ENCODE measurements around the gene AOC3.

The AOC3 gene, protein sequence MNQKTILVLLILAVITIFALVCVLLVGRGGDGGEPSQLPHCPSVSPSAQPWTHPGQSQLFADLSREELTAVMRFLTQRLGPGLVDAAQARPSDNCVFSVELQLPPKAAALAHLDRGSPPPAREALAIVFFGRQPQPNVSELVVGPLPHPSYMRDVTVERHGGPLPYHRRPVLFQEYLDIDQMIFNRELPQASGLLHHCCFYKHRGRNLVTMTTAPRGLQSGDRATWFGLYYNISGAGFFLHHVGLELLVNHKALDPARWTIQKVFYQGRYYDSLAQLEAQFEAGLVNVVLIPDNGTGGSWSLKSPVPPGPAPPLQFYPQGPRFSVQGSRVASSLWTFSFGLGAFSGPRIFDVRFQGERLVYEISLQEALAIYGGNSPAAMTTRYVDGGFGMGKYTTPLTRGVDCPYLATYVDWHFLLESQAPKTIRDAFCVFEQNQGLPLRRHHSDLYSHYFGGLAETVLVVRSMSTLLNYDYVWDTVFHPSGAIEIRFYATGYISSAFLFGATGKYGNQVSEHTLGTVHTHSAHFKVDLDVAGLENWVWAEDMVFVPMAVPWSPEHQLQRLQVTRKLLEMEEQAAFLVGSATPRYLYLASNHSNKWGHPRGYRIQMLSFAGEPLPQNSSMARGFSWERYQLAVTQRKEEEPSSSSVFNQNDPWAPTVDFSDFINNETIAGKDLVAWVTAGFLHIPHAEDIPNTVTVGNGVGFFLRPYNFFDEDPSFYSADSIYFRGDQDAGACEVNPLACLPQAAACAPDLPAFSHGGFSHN

DNA sequence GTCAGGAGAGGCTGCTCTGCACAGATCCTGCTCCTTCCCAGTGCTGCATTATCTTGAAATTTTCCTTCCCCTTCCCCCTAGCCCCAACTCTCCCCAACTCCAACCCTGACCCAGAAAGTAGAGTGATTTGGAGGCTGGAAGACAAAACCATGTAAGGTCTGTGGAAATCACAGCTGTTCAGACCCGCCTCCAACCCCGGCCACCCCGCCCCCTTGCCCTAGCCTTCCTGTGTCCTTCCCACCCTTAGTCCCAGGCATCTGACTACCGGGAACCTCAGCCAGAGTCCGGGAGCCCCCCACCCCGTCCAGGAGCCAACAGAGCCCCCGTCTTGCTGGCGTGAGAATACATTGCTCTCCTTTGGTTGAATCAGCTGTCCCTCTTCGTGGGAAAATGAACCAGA, at the start of gene AOC3:
Gene AOC3, plus strand, starts transcription at position 246 of the 400 bp plus-strand sequence. Its CDS starts 145 bp downstream, at position 391.
- DNase-seq = no peak

DNA sequence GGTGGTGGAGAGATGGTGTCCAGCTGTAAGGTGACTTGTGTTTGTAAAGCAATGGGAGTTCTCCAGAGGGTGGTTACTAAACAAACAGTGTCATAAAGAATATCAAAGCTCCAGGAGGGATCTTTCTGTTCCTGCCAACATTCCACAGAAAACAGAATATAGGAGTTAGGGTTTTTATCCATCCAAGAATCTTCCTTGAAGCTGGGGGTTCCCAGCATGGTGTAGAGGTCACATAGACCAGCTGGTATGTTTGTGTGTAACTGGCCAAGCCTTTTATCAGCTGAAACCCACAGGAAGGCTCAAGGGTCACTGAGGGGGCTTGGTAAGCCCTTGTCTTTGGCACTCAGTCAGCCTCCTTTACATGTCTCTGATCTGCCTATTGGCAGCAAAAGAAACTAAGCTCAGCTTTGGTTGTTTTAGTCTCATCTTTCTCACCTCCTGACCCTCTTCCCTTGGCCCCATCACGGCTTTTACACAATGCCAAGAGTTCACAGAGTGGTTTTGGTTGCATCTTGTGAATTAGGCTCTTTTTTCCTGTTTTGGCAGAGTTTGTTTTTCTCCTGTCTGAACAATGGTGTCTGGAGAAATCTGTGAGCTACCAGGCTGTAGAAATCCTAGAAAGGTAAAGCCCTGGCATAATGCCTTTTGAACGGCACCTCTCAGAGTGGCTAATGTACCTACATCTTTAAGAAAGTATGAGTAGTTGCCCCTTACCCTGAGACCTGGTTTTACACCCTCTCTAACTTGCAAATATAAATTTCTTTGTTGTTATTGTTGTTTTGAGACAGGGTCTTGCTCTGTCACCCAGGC, 47.7 kb upstream of the AOC3 start:
- DNase-seq = no peak

DNA sequence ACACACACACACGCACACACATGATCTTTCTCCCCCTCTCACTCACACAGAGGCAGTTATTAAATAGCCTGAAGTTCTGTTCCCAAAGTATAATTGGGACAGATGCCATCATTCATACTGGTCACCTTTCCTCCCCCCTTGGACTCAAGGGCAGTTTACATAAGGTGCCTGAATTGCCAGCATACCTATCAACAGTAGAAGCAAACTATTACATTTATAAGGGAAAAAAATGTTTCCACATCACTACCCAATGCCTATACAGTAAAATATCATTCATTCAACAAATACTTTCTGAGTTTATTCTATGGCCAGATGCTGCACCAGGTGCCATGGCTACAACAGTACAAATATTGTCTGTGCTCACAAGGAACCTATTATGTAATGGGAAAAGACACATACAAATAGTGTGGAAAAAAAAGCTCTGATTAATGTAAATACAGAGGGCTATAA, 46.1 kb upstream of the AOC3 start:
- DNase-seq = peak; percentile 96

DNA sequence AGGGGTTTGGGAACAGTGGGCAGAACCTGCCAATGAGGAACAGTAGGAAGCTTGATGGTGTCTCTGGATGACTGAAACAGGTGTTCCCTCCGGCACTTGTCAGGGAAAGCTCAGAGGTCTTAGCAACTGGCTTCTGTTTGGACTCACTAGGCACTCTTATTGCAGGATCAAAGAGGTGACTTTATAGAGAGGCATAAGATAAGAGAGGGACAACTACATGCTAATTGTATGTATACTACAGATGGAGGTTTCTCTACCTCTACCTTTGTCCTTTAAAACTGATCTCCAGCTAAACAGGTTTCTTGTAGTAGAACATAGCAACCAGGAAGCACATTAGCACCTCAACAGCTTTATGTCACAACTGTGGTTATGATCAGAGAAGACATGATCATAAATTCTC, 44.8 kb upstream of the AOC3 start:
- DNase-seq = peak; percentile 56

DNA sequence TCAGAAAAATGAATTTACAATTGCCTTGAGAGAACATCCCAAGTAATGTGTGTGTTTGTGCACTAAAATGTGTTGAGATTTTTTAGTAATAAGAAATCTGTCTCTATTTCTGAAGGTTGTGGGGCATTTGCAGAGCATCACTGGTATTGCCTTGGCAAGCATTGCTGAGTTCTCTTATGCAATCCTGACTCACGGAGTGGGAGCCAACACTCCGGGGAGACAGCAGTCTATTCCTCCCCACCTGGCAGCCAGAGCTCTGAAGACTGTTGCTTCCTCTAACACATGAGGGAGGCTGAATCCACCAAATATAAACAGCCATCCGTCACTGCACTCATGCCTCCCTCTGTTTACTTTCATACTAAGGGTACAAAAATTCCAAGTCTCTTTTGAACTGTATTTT, 41.7 kb upstream of the AOC3 start:
- no peak for DNase-seq

DNA sequence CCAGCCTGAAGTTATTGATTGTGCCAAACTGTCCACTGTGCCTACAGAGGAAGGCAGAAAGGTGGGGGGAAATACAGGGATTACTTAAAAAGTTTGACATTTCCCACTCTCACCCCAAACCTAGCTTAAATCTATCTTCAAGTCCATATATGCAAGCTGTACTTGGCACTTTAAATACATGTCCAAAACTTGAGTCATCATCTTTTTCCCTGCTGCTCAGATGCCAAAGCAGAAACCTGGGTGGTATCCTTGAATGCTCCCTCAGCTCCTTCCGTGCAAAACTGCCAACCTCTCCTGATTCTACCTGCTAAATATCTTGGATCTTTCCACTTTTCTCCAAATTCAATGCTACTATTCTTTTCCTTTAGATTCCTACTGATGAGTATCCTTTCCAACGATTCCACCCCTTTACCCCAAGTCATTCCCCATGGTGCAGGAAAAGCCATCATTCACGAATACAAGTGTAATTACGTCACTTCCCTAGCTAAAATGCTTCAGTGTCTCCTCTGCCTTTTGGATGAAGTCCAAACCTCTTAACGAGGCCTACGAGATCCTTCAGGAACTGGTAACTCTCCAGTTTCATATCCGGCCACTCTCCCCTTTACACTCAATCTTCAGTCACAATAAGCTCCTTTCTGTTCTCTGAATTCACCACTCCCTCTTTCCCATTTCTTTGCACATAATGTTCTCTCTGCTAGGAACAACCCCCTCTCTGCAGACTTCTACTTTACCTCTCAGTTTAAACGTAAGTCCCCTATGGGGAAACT, 36.2 kb upstream of the AOC3 start:
- DNase-seq = no peak

DNA sequence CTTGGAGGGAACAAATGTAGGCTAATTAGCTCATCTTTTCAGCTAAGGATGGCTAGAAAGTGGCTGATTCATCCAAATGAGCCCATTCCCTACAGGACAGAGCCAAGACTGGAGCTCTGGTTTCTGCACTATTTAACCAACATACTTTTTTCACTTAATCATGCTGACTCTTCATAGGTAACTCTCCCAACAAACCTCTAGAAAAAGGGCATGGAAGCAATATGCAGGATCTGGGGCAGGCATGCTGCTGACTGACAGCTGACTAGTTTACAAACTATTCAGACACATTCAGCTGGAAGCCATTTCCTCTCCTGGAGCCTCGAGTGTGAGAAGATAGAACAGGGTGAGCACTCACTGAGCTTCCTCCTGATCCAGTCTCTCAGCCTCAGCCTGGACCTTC, 33.1 kb upstream of the AOC3 start:
- no peak for DNase-seq

DNA sequence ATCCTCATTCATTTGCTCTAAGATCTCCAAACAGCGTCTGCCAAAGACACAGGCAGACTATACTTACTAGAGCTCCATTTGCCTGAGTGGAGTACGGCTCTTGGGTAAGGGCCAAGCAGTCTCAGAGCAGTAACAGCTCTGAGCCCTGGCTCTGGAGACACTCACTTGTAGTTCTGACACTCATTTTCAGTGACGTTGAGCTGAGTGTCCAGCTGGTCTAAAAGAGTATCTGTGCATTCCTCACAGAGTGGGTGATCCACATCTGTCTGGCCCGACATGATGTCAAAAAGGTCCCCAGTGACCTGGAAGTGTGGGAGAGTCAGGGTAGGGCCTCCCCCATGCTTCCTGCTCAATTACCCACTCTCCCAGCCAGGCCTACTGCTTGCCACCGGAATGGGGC, 32.6 kb upstream of the AOC3 start:
- no peak for DNase-seq

DNA sequence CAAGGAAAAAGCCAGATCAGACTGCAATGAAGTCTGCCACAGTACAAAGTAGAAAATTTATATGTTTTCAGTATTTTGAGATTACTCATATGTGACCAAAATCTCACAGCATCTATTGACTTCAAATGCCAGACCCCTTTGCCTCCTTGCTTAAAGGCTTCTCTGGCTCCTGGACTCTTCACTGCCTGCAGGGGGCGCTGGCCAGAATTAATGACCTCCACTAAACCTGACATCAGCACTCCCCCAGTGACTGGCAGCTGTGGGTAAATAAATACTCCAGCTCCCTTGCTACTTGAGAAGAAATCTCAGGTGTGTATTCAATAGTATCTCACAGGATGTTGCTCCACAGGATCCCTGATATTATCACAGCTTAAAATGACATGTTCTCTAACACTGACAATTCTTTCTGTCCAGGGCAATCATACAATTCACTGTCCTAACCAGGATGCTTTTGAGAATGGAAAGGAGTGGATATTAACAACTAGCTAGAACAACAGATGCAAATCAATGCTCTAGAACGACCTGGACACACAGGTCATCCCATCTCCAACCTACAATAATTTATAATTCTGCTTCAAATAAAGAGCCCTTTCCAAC, 31.0 kb upstream of the AOC3 start:
- DNase-seq = peak; percentile 96

DNA sequence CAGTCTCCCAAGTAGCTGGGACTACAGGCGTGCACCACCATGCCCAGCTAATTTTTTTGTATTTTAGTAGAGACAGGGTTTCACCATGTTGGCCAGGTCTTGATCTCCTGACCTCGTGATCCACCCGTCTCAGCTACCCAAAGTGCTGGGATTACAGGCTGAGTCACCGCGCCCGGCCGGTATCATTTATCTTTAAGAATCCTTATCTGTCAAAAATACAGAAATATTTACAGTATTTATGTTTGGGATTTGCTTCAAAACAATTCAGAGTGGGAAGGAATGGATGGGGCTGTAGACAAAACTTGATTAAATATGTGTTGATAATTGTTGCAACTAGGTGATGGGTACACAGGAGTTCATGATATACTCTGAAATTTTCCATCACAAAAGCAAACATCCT, 29.8 kb upstream of the AOC3 start:
- no peak for DNase-seq

DNA sequence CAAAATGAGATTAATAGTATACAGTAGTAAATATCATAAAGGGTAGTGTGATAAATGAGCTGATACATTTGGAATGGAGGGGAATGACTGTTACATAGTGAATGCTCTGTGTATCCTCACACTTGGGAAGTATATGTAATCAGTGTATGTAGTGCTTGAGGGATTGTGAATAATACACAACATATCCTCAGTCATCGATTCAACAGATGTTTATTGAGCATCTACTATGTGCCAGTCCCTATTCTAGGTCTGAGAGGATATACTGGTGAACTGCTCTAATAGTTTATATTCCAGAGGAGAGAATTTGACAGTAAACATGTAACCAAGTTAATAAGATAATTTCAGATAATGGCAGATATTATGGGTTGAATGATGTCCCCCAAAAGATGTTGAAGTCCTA, 23.5 kb upstream of the AOC3 start:
- DNase-seq = no peak

DNA sequence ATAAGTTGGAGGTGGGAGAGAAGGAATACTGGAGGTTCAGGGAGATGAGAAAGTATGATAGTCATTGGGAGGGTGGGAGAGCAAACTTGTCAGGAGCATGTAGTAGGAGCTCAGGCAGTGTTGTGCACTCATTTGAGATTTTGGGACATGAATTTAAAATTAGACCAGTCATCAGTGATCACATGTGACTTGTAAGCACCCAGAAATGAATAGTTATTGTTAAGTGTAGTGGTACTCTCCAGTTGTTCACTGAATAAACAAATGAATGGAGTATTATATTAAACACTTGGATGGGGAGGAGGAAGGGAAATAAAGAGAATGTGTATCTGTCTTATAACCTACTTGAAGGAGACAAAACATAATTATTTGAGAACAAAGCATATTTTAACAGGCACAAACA, 20.0 kb upstream of the AOC3 start:
- no peak for DNase-seq

DNA sequence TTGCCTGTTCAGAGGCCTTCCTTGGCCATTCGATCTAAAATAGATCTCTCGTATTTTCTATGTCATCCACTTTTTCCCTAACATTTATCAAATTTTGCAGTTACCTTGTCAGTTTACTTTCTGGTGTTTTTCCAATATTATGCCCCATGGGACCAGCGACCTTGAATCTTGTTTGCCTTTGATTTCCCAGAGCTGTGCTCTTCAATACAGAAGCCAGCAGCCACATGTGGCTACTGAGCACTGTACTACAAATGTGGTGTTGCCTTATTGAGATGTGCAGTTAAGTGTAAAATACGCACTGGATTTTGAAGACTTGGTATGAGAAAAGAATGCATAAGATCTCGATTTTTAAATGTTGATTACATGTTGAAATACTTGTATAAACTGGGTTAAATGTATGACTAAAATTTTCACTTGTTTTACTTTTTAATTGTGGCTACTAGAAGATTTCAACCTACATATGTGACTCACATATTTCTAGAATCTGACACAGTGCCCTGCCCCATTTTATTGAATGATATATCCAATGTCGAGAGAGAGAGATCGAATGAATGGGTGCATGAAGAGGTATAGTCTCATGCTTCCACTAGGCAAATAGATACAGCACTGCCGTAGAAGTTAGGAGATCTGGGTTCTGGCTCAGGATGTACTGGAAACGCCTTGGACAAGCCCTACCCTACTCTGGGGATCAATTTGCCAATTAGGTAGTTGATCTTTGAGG, 18.6 kb upstream of the AOC3 start:
- DNase-seq = no peak

DNA sequence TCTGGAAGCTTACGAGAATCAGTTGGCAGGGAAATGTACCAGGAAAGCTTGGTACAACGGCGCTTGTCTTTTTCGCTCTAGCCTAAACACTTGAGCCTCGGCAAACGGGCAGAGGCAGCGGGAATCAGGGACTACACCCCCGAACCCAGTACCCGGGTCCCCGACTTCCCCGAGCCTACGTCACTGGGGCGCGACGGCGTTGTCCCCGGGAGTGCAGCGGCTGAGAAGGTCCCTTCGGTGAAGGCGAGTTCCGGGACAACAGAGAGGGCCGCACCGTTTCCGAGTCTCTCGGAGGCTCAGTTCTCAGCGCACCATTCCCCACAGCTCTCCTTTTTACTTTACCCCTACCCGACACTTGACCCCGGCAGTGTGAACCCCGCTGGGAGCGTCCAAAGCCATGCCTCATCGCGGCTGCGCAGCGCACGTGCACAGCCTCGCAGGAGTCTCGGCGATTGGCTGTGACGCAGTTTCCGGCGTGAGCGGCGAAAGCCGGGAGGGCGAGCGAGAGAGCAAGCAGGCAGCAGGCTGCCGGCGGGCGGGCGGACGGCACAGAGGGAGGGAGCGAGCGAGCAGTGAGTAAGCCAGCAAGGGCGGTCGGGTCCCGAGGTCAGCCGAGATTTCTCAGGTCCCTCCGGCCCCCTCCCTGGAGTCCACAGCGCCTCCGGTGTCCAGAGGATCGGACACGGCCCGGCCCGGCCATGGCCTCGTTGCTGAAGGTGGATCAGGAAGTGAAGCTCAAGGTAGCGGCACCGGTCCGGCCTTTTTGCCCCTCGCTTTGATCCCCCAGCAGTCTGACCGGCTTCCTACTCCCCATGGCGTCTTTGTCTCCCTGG, 17.8 kb upstream of the AOC3 start, which contains the start of gene PSME3:
Gene PSME3, plus strand, starts transcription at position 464 of the 833 bp plus-strand sequence. Its CDS starts 235 bp downstream, at position 699.
- peak; percentile 97 for DNase-seq

DNA sequence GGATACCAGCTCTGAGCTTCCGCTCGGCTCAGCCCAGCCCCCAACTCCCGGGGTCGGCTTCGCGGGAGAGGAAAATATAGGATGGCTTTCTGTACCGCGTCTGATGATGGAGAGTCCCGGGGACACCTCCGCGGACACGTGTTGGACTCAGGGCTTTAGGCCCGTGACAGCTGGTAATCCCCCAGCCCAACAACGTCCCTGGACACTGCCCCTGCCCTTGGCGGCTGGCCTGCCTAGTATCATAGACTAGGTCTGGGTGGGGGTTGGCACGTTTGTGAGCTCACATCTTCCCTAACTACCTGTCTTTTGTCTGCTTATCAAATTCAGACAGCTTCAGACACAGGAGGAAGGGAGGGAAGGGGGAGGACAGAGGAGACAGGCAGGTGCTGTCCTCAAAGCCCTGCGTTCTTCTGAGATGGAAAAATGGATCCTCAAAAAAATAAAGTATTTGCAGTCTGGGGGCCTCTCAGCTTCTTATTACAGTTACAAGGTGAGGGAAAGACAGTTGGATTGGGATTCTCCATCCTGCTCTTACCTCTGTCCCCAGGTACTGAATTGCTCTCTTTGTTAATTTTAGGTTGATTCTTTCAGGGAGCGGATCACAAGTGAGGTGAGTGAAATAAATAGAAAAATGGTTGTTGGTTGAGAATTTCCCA, 17.1 kb upstream of the AOC3 start:
- peak; percentile 71 for DNase-seq

DNA sequence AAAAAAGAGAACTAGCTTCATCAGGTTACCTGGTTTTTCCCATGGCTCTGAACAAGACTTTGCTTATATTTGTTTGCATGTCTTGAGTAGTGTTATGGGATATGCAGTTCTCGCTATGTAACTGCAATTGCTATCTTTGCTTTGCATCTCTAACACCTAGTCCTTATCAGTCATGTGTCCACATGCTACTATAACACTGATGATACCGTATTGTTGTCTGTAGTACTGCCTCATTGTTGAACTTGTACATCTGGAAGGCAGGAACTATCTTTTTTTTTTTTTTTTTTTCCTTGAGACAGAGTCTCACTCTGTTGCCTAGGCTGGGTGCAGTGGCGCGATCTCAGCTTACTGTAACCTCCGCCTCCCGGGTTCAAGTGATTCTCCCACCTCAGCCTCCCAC, 15.3 kb upstream of the AOC3 start:
- DNase-seq = no peak

DNA sequence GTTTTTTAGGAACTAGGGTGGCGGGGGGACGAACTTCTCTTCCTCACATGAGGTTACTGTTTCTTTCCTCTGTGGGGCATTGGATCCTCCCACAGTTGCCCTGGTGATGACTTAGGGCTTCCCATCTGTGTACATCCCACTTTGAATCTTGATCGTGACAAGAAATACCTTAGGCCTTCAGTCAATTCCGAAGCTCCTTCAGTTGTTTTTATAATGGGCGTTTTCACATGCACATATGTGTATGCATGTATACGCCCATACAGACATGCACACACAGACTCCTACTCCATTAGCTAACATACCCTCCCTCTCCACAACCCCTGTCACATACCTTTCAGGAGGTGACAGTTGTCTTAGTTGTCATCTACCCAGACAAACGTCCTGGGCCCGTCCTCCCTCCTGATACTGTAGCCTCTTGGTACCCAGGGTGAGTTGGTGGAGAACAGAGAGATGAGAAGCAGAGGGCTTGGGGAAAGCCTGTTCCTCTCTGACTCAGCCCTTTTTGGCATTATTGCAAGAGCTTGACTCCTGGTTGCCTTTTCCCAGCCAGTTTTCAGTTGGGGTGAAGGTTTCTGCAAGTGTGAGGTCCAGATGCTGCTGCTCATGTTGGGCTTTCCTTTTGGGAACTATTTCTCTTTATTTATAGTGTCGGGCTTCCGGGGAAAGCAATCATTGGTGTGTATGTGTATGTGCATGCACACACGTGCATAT, 8.9 kb upstream of the AOC3 start:
- DNase-seq = no peak

DNA sequence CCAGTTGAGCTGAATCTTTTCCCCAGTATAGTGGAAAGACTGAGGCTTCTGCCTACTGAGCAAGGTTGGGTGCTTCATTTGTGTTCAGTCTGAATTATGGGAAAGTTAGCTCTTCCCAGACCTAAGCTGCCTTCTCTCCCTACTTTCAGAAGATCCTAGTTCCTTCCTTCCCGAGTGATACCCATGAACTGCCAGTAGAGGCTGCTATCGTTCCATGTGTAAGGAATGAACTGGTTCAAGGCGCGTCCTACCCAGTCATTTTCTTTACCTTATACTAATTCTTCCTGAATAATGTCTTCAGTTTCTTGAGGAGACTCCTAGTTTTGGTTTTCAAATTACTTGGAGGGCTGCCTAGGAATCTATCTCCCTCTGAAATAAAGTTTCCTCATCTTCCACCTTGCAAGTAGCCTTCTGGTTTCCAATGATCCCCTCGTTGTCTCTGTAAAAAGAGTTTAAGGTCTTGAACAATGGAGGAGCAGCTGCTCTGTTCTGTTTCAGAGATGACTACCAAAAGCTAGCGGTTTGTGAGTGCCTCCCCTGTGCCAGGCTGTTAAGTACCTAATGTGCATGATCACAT, 7.6 kb upstream of the AOC3 start:
- DNase-seq = peak; percentile 85

DNA sequence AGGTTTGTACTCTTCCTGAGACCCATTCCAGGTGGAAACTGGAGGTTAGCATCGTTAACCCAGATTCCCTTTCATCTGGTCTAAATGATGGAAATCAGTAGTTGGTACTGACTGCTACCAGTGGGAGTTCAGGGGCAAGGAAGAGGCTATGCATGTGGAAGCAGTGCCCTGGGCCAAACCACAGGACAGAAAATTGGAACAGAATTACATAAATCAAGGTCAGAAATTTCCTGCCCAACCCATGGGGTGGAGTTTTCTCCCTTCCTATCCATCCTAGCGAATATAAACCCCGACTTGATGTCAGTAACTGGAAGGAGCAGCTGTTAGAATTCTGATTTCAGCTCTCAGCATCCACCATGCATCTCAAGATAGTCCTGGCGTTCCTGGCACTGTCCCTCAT, 6.7 kb upstream of the AOC3 start, which contains the start of gene AOC2:
Gene AOC2, plus strand, starts transcription at position 310 of the 400 bp plus-strand sequence. Its CDS starts 47 bp downstream, at position 357.
- DNase-seq = no peak

Data from DMS53 (cell line).